ENCODE results near the gene GAGE12G.
"Not testable (repeated sequence)": the region's sequence is repeated elsewhere in the genome, so short reads cannot be mapped to it uniquely, and the experiment has no call there.

DNA sequence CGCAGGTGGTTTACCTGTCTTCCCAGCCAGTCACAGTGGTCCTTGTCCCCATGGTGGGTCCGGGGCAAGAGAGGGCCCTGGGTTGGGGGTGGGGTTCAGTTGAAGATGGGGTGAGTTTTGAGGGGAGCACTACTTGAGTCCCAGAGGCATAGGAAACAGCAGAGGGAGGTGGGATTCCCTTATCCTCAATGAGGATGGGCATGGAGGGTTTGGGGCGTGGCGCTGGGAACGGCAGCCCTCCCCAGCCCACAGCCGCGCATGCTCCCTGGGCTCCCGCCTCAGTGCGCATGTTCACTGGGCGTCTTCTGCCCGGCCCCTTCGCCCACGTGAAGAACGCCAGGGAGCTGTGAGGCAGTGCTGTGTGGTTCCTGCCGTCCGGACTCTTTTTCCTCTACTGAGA lies 19.0 kb downstream of the GAGE12G start, which contains the start of gene GAGE2A:
- TF ChIP-seq EZH2phosphoT487 (IDR thresholded peaks at IDR 0.05; ENCODE audit: insufficient read depth, low read depth); EZH2 (IDR thresholded peaks at IDR 0.05; ENCODE audit: insufficient read depth, poor library complexity, severe bottlenecking): not testable (repeated sequence)

Data from GM23248 (cell line).